SK-N-SH (cell line): ENCODE results near the gene NIPA2. TPM values are rescaled to one million over a fixed set of nuclear protein-coding genes. Genes with fewer than 3 reads are reported as not detected.

Source experiments
- CTCF ChIA-PET: fragments of 300-600, 350-600 bp; formaldehyde crosslinking; extraction: SDS; loops from one replicate; lab custom pipeline; 2021; lab: Yijun Ruan, JAX
- POLR2A ChIA-PET: fragments of 350-600 bp; sonication (Branson Sonifier 250); formaldehyde crosslinking; extraction: SDS; loops from one replicate; lab custom pipeline; 2020; ENCODE audit warnings: antibody characterized with exemption, inconsistent platforms; lab: Yijun Ruan, JAX
- DNase-seq: peaks from one replicate; pipeline ENCODE4 v3.0.0; 2012
- H2AFZ ChIP-seq: fragments of 200-600 bp; sonication (generic); 2 replicates; pipeline ENCODE4 v1.8.1; 2016; ENCODE audit warnings: antibody characterized with exemption, mild to moderate bottlenecking, low read depth
- H3F3A ChIP-seq: fragments of 200-600 bp; sonication (generic); replicated peaks from 2 replicates; pipeline ENCODE3; 2016; ENCODE audit warnings: antibody characterized with exemption, mild to moderate bottlenecking; ENCODE audit not compliant: insufficient read depth
- H3K27ac ChIP-seq, 2 experiments: fragments of 200-500 bp in 1 of 2; fragments of 200-600 bp in 1 of 2; sonication (Bioruptor generic) in 1 of 2; sonication (generic), shearing (Covaris generic) in 1 of 2; 2 replicates each; pipeline versions ENCODE4 v1.5.1 to v1.6.1; 2014 to 2016; ENCODE audit warnings: low read depth in 2 of 2, inconsistent platforms in 1 of 2, low read length in 1 of 2, mild to moderate bottlenecking in 1 of 2, mixed read lengths in 1 of 2
- H3K27me3 ChIP-seq: fragments of 200-600 bp; sonication (generic), shearing (Covaris generic); 2 replicates; pipeline ENCODE4 v1.6.1; 2016; ENCODE audit warnings: mixed run types; ENCODE audit not compliant: insufficient read depth
- H3K36me3 ChIP-seq, 2 experiments: fragments of 200-500 bp in 1 of 2; fragments of 200-600 bp in 1 of 2; sonication (Bioruptor generic) in 1 of 2; sonication (generic) in 1 of 2; replicated peaks in 1 of 2; 2 replicates each; pipeline versions ENCODE3 to v1.5.1; 2014 to 2016; ENCODE audit warnings: low read length in 1 of 2, mild to moderate bottlenecking in 1 of 2; ENCODE audit not compliant: insufficient read depth in 2 of 2, control insufficient read depth in 1 of 2
- H3K4me1 ChIP-seq, 2 experiments: fragments of 200-500 bp in 1 of 2; fragments of 200-600 bp in 1 of 2; sonication (Bioruptor generic) in 1 of 2; sonication (generic), shearing (Covaris generic) in 1 of 2; 2 replicates each; pipeline versions ENCODE4 v1.5.1 to v1.6.1; 2014 to 2016; ENCODE audit warnings: low read depth in 1 of 2, low read length in 1 of 2, mixed run types in 1 of 2; ENCODE audit not compliant: insufficient read depth in 2 of 2, control insufficient read depth in 1 of 2
- H3K4me2 ChIP-seq: fragments of 200-600 bp; sonication (generic), shearing (Covaris generic); 2 replicates; pipeline ENCODE4 v1.6.1; 2017; ENCODE audit warnings: mixed run types
- H3K4me3 ChIP-seq, 2 experiments: fragments of 200-500 bp in 1 of 2; fragments of 200-600 bp in 1 of 2; sonication (Bioruptor generic) in 1 of 2; sonication (generic), shearing (Covaris generic) in 1 of 2; 2 replicates each; pipeline versions ENCODE4 v1.5.1 to v1.8.1; 2014 to 2016; ENCODE audit warnings: low read depth in 2 of 2, inconsistent platforms in 1 of 2, low read length in 1 of 2, mild to moderate bottlenecking in 1 of 2, mixed read lengths in 1 of 2, moderate library complexity in 1 of 2
- H3K79me2 ChIP-seq: fragments of 200-600 bp; sonication (generic); 2 replicates; pipeline ENCODE4 v1.8.1; 2017; ENCODE audit warnings: mild to moderate bottlenecking; ENCODE audit not compliant: insufficient read depth
- H3K9ac ChIP-seq: fragments of 200-600 bp; sonication (generic); 2 replicates; pipeline ENCODE4 v1.6.1; 2017; ENCODE audit warnings: mixed run types
- H3K9me2 ChIP-seq: fragments of 200-600 bp; sonication (generic); 2 replicates; pipeline ENCODE4 v1.6.1; 2017; ENCODE audit warnings: mixed run types
- H3K9me3 ChIP-seq: fragments of 200-600 bp; sonication (generic); 2 replicates; pipeline ENCODE4 v1.6.1; 2017; ENCODE audit warnings: mixed run types, mild to moderate bottlenecking, moderate library complexity
- H4K20me1 ChIP-seq: fragments of 200-600 bp; sonication (generic); 2 replicates; pipeline ENCODE4 v1.6.1; 2017; ENCODE audit warnings: mild to moderate bottlenecking, mixed run types; ENCODE audit not compliant: insufficient read depth
- CTCF ChIP-seq: fragments of 200-600 bp; sonication (generic); IDR thresholded peaks from 2 replicates; pipeline ENCODE4 v1.6.1; 2017; ENCODE audit warnings: antibody characterized with exemption, mild to moderate bottlenecking, moderate library complexity
- EZH2phosphoT487 ChIP-seq: fragments of 200-600 bp; sonication (generic); IDR thresholded peaks from 2 replicates; pipeline ENCODE4 v1.6.1; 2017; ENCODE audit warnings: low read depth, mixed run types, mild to moderate bottlenecking, antibody characterized with exemption, moderate library complexity, borderline replicate concordance
- FOSL2 ChIP-seq: IDR thresholded peaks from 2 replicates; pipeline ENCODE4 v1.4.0; 2012; ENCODE audit warnings: low read depth, mild to moderate bottlenecking, moderate library complexity, borderline replicate concordance
- FOXJ3 ChIP-seq: sonication (generic); formaldehyde crosslinking; IDR thresholded peaks from 2 replicates; pipeline ENCODE4 v1.5.1; 2020; ENCODE audit warnings: mild to moderate bottlenecking, missing genetic modification reagents
- GABPA ChIP-seq: IDR thresholded peaks from 2 replicates; pipeline ENCODE4 v1.4.0; 2012; ENCODE audit warnings: low read depth, mild to moderate bottlenecking
- IRF3 ChIP-seq: fragments of 150-350 bp; IDR thresholded peaks from 2 replicates; pipeline ENCODE4 v1.6.1; 2016; ENCODE audit warnings: mild to moderate bottlenecking, low read depth, low read length
- MEF2A ChIP-seq: IDR thresholded peaks from 2 replicates; pipeline ENCODE4 v1.4.0; 2012; ENCODE audit warnings: low read depth, borderline replicate concordance
- NRF1 ChIP-seq: IDR thresholded peaks from 2 replicates; pipeline ENCODE4 v1.6.1; 2012; ENCODE audit warnings: low read depth, mild to moderate bottlenecking, low read length
- RAD21 ChIP-seq: IDR thresholded peaks from 2 replicates; pipeline ENCODE4 v1.6.1; 2012; ENCODE audit warnings: mild to moderate bottlenecking, low read length
- RXRA ChIP-seq: IDR thresholded peaks from 2 replicates; pipeline ENCODE4 v1.4.0; 2012; ENCODE audit warnings: low read depth, mild to moderate bottlenecking, borderline replicate concordance
- TCF12 ChIP-seq: IDR thresholded peaks from 2 replicates; pipeline ENCODE4 v1.4.0; 2012
- TEAD4 ChIP-seq: IDR thresholded peaks from 2 replicates; pipeline ENCODE4 v1.4.0; 2012; ENCODE audit warnings: mild to moderate bottlenecking, borderline replicate concordance; ENCODE audit not compliant: insufficient read depth
- WGBS: methylation state at CpG from one replicate; pipeline ENCODE4 v1.1.6; 2017; ENCODE audit warnings: low lambda C conversion rate; 5-methylcytosine and 5-hydroxymethylcytosine counted together
- polyA plus RNA-seq, 3 experiments: library from polyadenylated mRNA; depleted of rRNA; stranded (reverse); fragments of >200 nt; gene quantifications; 2 replicates each; pipeline ENCODE4 v1.2.3, GENCODE V29; 2012

The NIPA2 gene
- polyA plus RNA-seq, 1 of the 3 experiments (the other 2 are of a cell fraction): 32.0 TPM

- H3K9me3 ChIP-seq: no peaks in the 10 kb centered on the region
- H3K4me1 ChIP-seq: peaks cover 0 to 4% of the 10 kb centered on the region in 2 experiments; a peak in 1 of 4 replicates
- H2AFZ ChIP-seq: no peak overlapping the region
- ChIA-PET CTCF (no interaction called here), POLR2A (no interaction called here)
- no peak overlapping the region for H3K4me2 ChIP-seq
- H3K27ac ChIP-seq: no peak overlapping the region
- H3K9ac ChIP-seq: no peak overlapping the region
- no peak for DNase-seq
- peaks cover 50 to 71% of the 10 kb centered on the region in 2 experiments for H3K36me3 ChIP-seq
- no peaks in the 10 kb centered on the region for H3K27me3 ChIP-seq
- no peaks in the 10 kb centered on the region for H3K9me2 ChIP-seq
- TF ChIP-seq CTCF (no peak), GABPA (no peak), IRF3 (no peak), TEAD4 (no peak), FOXJ3 (no peak), NRF1 (no peak), MEF2A (no peak), TCF12 (no peak), EZH2phosphoT487 (no peak)
- H3F3A ChIP-seq: peaks cover 8% of the 10 kb centered on the region
- H4K20me1 ChIP-seq: no peaks in the 10 kb centered on the region
- H3K4me3 ChIP-seq: no peak overlapping the region
- no peaks in the 10 kb centered on the region for H3K79me2 ChIP-seq
- 94% methylated on average over 8 of the region's 8 CpGs for WGBS
Observed at GRCh38 chr15:22874256-22874655, 35.8 kb downstream of the NIPA2 start.

GRCh38 chr15:22874966-22875365 lies 36.5 kb downstream of the NIPA2 start:
- H3K9me3 ChIP-seq: no peaks in the 10 kb centered on the region
- H2AFZ ChIP-seq: no peak overlapping the region
- TF ChIP-seq RXRA (no peak), RAD21 (no peak), FOSL2 (no peak)
- TF ChIP-seq, all 33 proteins: peak for 0
- Histone ChIP-seq H3K36me3 (peaks cover 43 to 66% of the 10 kb centered on the region in 2 experiments), H3K27me3 (no peaks in the 10 kb centered on the region), H3K4me2 (no peak overlapping the region), H3K9ac (no peak overlapping the region), H3K9me2 (no peaks in the 10 kb centered on the region), H3K79me2 (no peaks in the 10 kb centered on the region), H4K20me1 (no peaks in the 10 kb centered on the region), H3K4me3 (no peak overlapping the region), H3K27ac (no peak overlapping the region), H3K4me1 (peaks cover 0 to 4% of the 10 kb centered on the region in 2 experiments; a peak in 1 of 4 replicates), H3F3A (peaks cover 8% of the 10 kb centered on the region)
- 97% methylated on average over 7 of the region's 7 CpGs for WGBS
- ChIA-PET CTCF (no interaction called here), POLR2A (no interaction called here)
- no peak for DNase-seq
